Smooth muscle cell of the pulmonary artery (primary cell): ENCODE measurements around the gene CAV2. TPM values are rescaled to one million over a fixed set of nuclear protein-coding genes. Genes with fewer than 3 reads are reported as not detected.

Source experiments
- total RNA-seq: library from RNA; depleted of rRNA; stranded (reverse); fragments of >200 nt; gene quantifications from 2 replicates; pipeline ENCODE4 v1.2.3, GENCODE V29; 2014

Gene CAV2, protein sequence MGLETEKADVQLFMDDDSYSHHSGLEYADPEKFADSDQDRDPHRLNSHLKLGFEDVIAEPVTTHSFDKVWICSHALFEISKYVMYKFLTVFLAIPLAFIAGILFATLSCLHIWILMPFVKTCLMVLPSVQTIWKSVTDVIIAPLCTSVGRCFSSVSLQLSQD
- 141 and 186 TPM in 2 replicates for total RNA-seq

DNA sequence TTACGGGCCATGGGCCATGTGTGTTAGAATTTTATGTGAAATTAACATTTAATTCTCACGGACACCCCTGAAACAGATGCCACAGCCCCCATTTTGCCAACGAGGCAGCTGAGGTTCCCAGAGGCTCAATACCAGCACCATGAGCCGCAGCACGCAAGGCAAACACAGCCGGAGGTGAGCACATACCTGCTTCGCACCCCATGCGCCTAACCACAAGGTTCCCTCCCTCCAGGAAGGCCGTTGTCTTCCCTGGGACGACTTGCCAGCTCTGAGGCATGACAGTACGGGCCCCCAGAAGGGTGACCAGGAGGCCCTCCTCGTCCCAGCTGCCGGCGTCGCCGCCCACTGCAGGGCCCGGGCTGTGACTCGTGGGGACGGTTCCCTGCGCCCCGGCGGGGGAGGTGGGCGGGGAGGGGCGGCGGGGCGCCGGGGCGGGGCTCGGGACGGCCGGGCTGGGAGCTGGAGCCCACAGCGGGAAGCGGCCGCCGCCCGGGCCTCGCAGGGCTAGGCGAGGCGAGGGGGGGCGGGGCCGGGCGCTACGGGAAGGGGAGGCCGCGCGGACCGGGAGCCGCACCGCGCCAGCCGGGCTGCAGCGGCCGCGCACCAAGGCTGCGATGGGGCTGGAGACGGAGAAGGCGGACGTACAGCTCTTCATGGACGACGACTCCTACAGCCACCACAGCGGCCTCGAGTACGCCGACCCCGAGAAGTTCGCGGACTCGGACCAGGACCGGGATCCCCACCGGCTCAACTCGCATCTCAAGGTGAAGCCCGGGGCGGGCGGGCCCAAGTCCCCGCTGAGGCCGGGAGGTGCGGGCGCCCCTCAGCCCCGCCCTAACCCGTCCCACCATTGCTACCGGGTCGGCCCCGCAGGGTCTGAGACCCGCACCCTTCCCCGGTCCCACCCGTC, at the start of gene CAV2:
CAV2 (plus strand) TSS at position 571 of the 910 bp plus-strand sequence; CDS start at position 615, 44 bp downstream.

DNA sequence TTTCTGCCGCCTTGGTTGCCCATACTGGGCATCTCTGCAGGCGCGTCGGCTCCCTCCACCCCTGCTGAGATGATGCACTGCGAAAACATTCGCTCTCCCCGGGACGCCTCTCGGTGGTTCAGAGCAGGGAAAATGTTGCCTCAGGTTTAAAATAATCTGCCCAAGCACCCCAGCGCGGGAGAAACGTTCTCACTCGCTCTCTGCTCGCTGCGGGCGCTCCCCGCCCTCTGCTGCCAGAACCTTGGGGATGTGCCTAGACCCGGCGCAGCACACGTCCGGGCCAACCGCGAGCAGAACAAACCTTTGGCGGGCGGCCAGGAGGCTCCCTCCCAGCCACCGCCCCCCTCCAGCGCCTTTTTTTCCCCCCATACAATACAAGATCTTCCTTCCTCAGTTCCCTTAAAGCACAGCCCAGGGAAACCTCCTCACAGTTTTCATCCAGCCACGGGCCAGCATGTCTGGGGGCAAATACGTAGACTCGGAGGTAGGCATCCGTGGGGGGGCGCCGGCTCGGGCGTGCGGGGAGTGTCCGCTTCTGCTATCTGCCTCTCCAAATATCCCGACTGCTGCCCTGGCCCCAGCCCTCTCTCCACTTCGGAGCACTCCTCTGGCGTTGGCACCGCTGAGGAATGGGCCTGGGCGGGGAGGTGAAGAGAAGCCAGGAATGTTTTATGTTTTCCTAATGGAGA, 25.2 kb downstream of the CAV2 start, which contains the start of gene CAV1:
CAV1 (plus strand) TSS at position 428 of the 689 bp plus-strand sequence; CDS start at position 455, 27 bp downstream.

Other genes starting within 250 kb of the CAV2 start
- 405 and 784 TPM in 2 replicates for gene CAV1, start 25.3 kb downstream of the CAV2 start, total RNA-seq
- gene MET, start 172.5 kb downstream of the CAV2 start, total RNA-seq, result 55.3 and 131 TPM in 2 replicates